Measurements from ENCODE around the gene CCDC40. TPM values are rescaled to one million over a fixed set of nuclear protein-coding genes. Genes with fewer than 3 reads are reported as not detected.

Gene CCDC40
- total and polyA plus RNA-seq, 2 of the 13 experiments (the other 11 are each of a cell fraction or from before 2014, with no cell fraction given): 4.1 to 5.5 TPM

DNA sequence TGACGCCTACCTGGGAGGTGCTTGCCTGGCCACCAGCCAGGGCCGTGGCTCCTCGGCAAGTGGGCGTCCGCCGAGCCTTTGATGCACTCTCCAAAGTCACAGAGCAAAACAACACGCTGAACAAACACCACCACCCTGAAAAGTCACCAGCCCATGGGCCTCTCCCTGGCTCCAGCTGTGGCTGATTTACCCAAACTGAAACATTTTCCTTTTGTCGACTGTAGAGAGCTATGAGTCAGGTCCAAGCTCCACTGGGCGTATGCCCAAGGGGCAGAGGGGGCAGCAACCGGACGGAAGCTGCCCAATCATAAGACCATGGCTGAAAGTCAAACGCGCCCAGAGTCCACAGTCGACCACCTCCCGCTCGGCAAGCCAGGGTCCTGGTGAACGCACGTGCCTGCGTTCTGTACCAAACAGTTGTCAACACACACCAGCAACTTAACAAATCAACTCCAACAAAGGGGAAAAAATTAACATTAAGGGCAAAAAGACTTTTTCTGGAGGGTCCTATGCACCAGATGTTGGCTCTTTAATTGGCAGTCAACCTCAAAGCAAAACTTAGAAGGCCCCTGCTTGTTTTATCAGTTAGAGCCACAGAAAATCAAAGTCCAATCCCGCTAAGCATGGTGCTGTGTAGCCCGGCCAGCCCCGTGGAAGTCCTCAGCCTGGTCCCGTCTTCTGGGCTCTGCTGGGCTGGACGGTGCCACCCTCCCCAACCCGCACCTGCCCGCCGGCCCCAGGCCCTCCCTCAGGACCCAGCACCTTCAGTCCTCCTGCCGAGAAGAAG, 48.1 kb upstream of the CCDC40 start (continued):
- TF ChIP-seq, protein P1, sequence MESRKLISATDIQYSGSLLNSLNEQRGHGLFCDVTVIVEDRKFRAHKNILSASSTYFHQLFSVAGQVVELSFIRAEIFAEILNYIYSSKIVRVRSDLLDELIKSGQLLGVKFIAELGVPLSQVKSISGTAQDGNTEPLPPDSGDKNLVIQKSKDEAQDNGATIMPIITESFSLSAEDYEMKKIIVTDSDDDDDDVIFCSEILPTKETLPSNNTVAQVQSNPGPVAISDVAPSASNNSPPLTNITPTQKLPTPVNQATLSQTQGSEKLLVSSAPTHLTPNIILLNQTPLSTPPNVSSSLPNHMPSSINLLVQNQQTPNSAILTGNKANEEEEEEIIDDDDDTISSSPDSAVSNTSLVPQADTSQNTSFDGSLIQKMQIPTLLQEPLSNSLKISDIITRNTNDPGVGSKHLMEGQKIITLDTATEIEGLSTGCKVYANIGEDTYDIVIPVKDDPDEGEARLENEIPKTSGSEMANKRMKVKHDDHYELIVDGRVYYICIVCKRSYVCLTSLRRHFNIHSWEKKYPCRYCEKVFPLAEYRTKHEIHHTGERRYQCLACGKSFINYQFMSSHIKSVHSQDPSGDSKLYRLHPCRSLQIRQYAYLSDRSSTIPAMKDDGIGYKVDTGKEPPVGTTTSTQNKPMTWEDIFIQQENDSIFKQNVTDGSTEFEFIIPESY (CRISPR knock-in tag; IDR thresholded peaks at IDR 0.05): peak; percentile 83
- no peak; the same call in 1 of the 2 replicates for TF ChIP-seq ZNF460 (CRISPR knock-in tag; IDR thresholded peaks at IDR 0.05; ENCODE audit: borderline replicate concordance)
- TF ChIP-seq, protein P2, sequence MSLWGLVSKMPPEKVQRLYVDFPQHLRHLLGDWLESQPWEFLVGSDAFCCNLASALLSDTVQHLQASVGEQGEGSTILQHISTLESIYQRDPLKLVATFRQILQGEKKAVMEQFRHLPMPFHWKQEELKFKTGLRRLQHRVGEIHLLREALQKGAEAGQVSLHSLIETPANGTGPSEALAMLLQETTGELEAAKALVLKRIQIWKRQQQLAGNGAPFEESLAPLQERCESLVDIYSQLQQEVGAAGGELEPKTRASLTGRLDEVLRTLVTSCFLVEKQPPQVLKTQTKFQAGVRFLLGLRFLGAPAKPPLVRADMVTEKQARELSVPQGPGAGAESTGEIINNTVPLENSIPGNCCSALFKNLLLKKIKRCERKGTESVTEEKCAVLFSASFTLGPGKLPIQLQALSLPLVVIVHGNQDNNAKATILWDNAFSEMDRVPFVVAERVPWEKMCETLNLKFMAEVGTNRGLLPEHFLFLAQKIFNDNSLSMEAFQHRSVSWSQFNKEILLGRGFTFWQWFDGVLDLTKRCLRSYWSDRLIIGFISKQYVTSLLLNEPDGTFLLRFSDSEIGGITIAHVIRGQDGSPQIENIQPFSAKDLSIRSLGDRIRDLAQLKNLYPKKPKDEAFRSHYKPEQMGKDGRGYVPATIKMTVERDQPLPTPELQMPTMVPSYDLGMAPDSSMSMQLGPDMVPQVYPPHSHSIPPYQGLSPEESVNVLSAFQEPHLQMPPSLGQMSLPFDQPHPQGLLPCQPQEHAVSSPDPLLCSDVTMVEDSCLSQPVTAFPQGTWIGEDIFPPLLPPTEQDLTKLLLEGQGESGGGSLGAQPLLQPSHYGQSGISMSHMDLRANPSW (CRISPR knock-in tag; IDR thresholded peaks at IDR 0.05; ENCODE audit: borderline replicate concordance): peak; percentile 95; the same call in 1 of the 2 replicates
- no peak for TF ChIP-seq ZNF556 (CRISPR knock-in tag; IDR thresholded peaks at IDR 0.05; ENCODE audit: borderline replicate concordance)
- peak; percentile 97 for TF ChIP-seq GATAD2A (CRISPR knock-in tag; IDR thresholded peaks at IDR 0.05)
- peak; percentile 96 for TF ChIP-seq MYC (CRISPR knock-in tag; IDR thresholded peaks at IDR 0.05; ENCODE audit: borderline replicate concordance)
- TF ChIP-seq, protein P3, sequence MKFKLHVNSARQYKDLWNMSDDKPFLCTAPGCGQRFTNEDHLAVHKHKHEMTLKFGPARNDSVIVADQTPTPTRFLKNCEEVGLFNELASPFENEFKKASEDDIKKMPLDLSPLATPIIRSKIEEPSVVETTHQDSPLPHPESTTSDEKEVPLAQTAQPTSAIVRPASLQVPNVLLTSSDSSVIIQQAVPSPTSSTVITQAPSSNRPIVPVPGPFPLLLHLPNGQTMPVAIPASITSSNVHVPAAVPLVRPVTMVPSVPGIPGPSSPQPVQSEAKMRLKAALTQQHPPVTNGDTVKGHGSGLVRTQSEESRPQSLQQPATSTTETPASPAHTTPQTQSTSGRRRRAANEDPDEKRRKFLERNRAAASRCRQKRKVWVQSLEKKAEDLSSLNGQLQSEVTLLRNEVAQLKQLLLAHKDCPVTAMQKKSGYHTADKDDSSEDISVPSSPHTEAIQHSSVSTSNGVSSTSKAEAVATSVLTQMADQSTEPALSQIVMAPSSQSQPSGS (CRISPR knock-in tag; IDR thresholded peaks at IDR 0.05): peak; percentile 81
- no peak for TF ChIP-seq ZNF343 (CRISPR knock-in tag; IDR thresholded peaks at IDR 0.05)
- peak; percentile 86 for TF ChIP-seq SOX13 (IDR thresholded peaks at IDR 0.05)
- peak in 1 of 2 experiments; percentile 93; a peak in 2 of 4 replicates for TF ChIP-seq SOX13 (CRISPR knock-in tag; conservative IDR thresholded peaks at IDR 0.05 in 1 of 2, IDR thresholded peaks at IDR 0.05 in 1 of 2)
- TF ChIP-seq ATM (IDR thresholded peaks at IDR 0.05; ENCODE audit: borderline replicate concordance): no peak
- no peak for TF ChIP-seq DNMT1 (CRISPR knock-in tag; IDR thresholded peaks at IDR 0.05)
- peak; percentile 90 for TF ChIP-seq KLF12 (CRISPR knock-in tag; IDR thresholded peaks at IDR 0.05; ENCODE audit: borderline replicate concordance)
- TF ChIP-seq MED1 (CRISPR knock-in tag; IDR thresholded peaks at IDR 0.05): peak; percentile 99
- TF ChIP-seq MXI1 (IDR thresholded peaks at IDR 0.05; ENCODE audit: borderline replicate concordance, low read depth, low read length): peak; percentile 95; the same call in 2 of the 3 replicates
- TF ChIP-seq ZNF468 (CRISPR knock-in tag; IDR thresholded peaks at IDR 0.05): no peak
- TF ChIP-seq ZNF589 (CRISPR knock-in tag; conservative IDR thresholded peaks at IDR 0.05): peak; percentile 55; the same call in 1 of the 2 replicates
- TF ChIP-seq ZNF446 (CRISPR knock-in tag; IDR thresholded peaks at IDR 0.05): no peak
- peak; percentile 80; the same call in 1 of the 2 replicates for TF ChIP-seq ZNF253 (CRISPR knock-in tag; IDR thresholded peaks at IDR 0.05; ENCODE audit: borderline replicate concordance)
- peak; percentile 91; the same call in 1 of the 2 replicates for TF ChIP-seq ZNF749 (CRISPR knock-in tag; IDR thresholded peaks at IDR 0.05; ENCODE audit: borderline replicate concordance)
- no peak for TF ChIP-seq PAX8 (CRISPR knock-in tag; IDR thresholded peaks at IDR 0.05; ENCODE audit: borderline replicate concordance)
- TF ChIP-seq U2AF1 (optimal IDR thresholded peaks at IDR 0.05; ENCODE audit: low read depth, low read length): peak; percentile 80
- peak; percentile 46; the same call in 1 of the 2 replicates for TF ChIP-seq ETV6 (CRISPR knock-in tag; conservative IDR thresholded peaks at IDR 0.05)
- no peak for TF ChIP-seq ZNF567 (CRISPR knock-in tag; IDR thresholded peaks at IDR 0.05; ENCODE audit: borderline replicate concordance)
- TF ChIP-seq ZSCAN12 (CRISPR knock-in tag; IDR thresholded peaks at IDR 0.05): peak; percentile 38; the same call in 1 of the 2 replicates
